B cell (primary cell): ENCODE measurements around the gene SLC35A3. TPM values are rescaled to one million over a fixed set of nuclear protein-coding genes. Genes with fewer than 3 reads are reported as not detected.

Experiments
- ATAC-seq: fragments of 200-7000 bp; cut with Tn5 transposase; one replicate; pipeline ENCODE4 v1.10.0; 2021; ENCODE audit warnings: low read depth, mild to moderate bottlenecking, moderate number of reproducible peaks, moderate library complexity
- CTCF ChIA-PET: fragments of 350-600 bp; sonication (Branson Sonifier 250); formaldehyde crosslinking; loops from one replicate; lab custom pipeline; 2021; ENCODE audit warnings: antibody characterized with exemption, inconsistent platforms; lab: Charles Lee
- POLR2A ChIA-PET: fragments of 350-600 bp; sonication (Branson Sonifier 250); formaldehyde crosslinking; loops from one replicate; lab custom pipeline; 2021; ENCODE audit warnings: antibody characterized with exemption; lab: Charles Lee
- DNase-seq: peaks from one replicate; pipeline ENCODE4 v3.0.0; 2013
- H2AFZ ChIP-seq: 2 replicates; pipeline ENCODE4 v1.6.1; 2012; ENCODE audit warnings: mild to moderate bottlenecking, low read depth, low read length; ENCODE audit not compliant: insufficient read depth, poor library complexity, severe bottlenecking
- H3K27ac ChIP-seq, 2 donors: 1 replicate in 1 of 2; 2 replicates in 1 of 2; pipeline ENCODE4 v1.5.1; 2012 to 2013; ENCODE audit warnings: low read length in 2 of 2, mild to moderate bottlenecking in 2 of 2, moderate library complexity in 1 of 2
- H3K27me3 ChIP-seq, 4 experiments: fragments of 200-600 bp in 1 of 4; sonication (generic) in 1 of 4; replicated peaks in 1 of 4; 1 replicate in 2 of 4; 2 replicates in 2 of 4; pipeline versions ENCODE4 v1.6.1 to v1.7.0; 2013 to 2016; ENCODE audit warnings: low read length in 3 of 4, mild to moderate bottlenecking in 2 of 4, mixed read lengths in 1 of 4, moderate library complexity in 1 of 4; ENCODE audit not compliant: insufficient read depth in 4 of 4, control insufficient read depth in 3 of 4; ENCODE audit errors: control extremely low read depth in 1 of 4
- H3K36me3 ChIP-seq, 2 experiments: replicated peaks in 1 of 2; 1 replicate in 1 of 2; 2 replicates in 1 of 2; pipeline versions ENCODE4 v1.6.1 to v1.7.1; 2013; ENCODE audit warnings: low read length in 1 of 2; ENCODE audit not compliant: insufficient read depth in 2 of 2, control insufficient read depth in 1 of 2; ENCODE audit errors: control extremely low read depth in 1 of 2, extremely low read depth in 1 of 2
- H3K4me1 ChIP-seq, 2 donors: fragments of 200-600 bp in 1 of 2; sonication (generic) in 1 of 2; 1 replicate in 1 of 2; 2 replicates in 1 of 2; pipeline versions ENCODE4 v1.5.1 to v1.6.1; 2013 to 2017; ENCODE audit warnings: low read length in 2 of 2; ENCODE audit not compliant: control insufficient read depth in 2 of 2, insufficient read depth in 2 of 2
- H3K4me2 ChIP-seq: replicated peaks from 2 replicates; pipeline ENCODE3; 2012; ENCODE audit warnings: mild to moderate bottlenecking, low read depth, low read length; ENCODE audit not compliant: poor library complexity, severe bottlenecking
- H3K4me3 ChIP-seq, 5 experiments: fragments of 200-600 bp in 1 of 5; sonication (generic) in 1 of 5; 1 replicate in 3 of 5; 2 replicates in 2 of 5; pipeline versions ENCODE4 v1.5.1 to v1.7.0; 2011 to 2016; ENCODE audit warnings: low read length in 4 of 5, mild to moderate bottlenecking in 4 of 5, low read depth in 2 of 5, control low read depth in 1 of 5, moderate library complexity in 1 of 5; ENCODE audit not compliant: insufficient read depth in 1 of 5; ENCODE audit errors: control extremely low read depth in 1 of 5, extremely low read depth in 1 of 5
- H3K79me2 ChIP-seq: fragments of 200-600 bp; sonication (generic); one replicate; pipeline ENCODE4 v1.6.0; 2016; ENCODE audit warnings: low read length; ENCODE audit not compliant: control insufficient read depth, insufficient read depth
- H3K9ac ChIP-seq: fragments of 200-600 bp; sonication (generic); 2 replicates; pipeline ENCODE4 v1.6.1; 2017; ENCODE audit warnings: mild to moderate bottlenecking, low read length, moderate library complexity
- H3K9me3 ChIP-seq, 3 donors: one replicate each; pipeline versions ENCODE4 v1.6.1 to v1.7.1; 2013; ENCODE audit warnings: low read length in 2 of 3; ENCODE audit not compliant: control insufficient read depth in 2 of 3, insufficient read depth in 1 of 3; ENCODE audit errors: control extremely low read depth in 1 of 3
- H4K20me1 ChIP-seq: 2 replicates; pipeline ENCODE4 v1.6.0; 2012; ENCODE audit warnings: mild to moderate bottlenecking, low read length; ENCODE audit not compliant: insufficient read depth, control insufficient read depth, poor library complexity, severe bottlenecking
- H3K27ac Mint-ChIP-seq: one replicate; pipeline ENCODE4 v1.8.0; 2021; ENCODE audit warnings: mixed read lengths
- H3K27me3 Mint-ChIP-seq: one replicate; pipeline ENCODE4 v1.8.0; 2021; ENCODE audit warnings: mixed read lengths
- H3K4me1 Mint-ChIP-seq: one replicate; pipeline ENCODE4 v1.8.0; 2021; ENCODE audit warnings: mixed read lengths
- H3K4me3 Mint-ChIP-seq: one replicate; pipeline ENCODE4 v1.8.0; 2021; ENCODE audit warnings: mixed read lengths
- H3K9me3 Mint-ChIP-seq: one replicate; pipeline ENCODE4 v1.8.0; 2022; ENCODE audit warnings: mixed read lengths; ENCODE audit not compliant: insufficient read depth
- CTCF ChIP-seq: fragments of 200-600 bp; IDR thresholded peaks from one replicate; pipeline ENCODE4 v1.8.0; 2022; ENCODE audit warnings: antibody characterized with exemption, mild to moderate bottlenecking
- EZH2 ChIP-seq: IDR thresholded peaks from 2 replicates; pipeline ENCODE4 v1.6.1; 2012; ENCODE audit warnings: borderline replicate concordance, low read depth, mild to moderate bottlenecking, moderate library complexity, low read length; ENCODE audit not compliant: insufficient read depth, poor library complexity, severe bottlenecking
- WGBS: methylation state at CpG from one replicate; pipeline ENCODE4 v1.1.5; 2013; ENCODE audit warnings: missing lambda C conversion rate; ENCODE audit not compliant: insufficient coverage; 5-methylcytosine and 5-hydroxymethylcytosine counted together
- intact Hi-C: fragments of 100-400 bp; cut with micrococcal nuclease; formaldehyde crosslinking; loops from one replicate; pipeline ENCODE4 v1.10.0; 2022
- polyA plus RNA-seq: library from polyadenylated mRNA; depleted of rRNA; stranded (reverse); fragments of >200 nt; gene quantifications from 2 replicates; pipeline ENCODE4 v1.2.3, GENCODE V29; 2012
- total RNA-seq, 2 donors: library from RNA; stranded (reverse); fragments of 120-200 nt in 1 of 2; gene quantifications; 1 replicate in 1 of 2; 2 replicates in 1 of 2; pipeline versions ENCODE4 v1.2.3 to v1.2.4, GENCODE V29; 2013 to 2022

Gene SLC35A3
- total and polyA plus RNA-seq, 2 donors (not counting 1 experiment from before 2014, with no cell fraction given): 10.7 to 30.2 TPM

- ATAC-seq (no peak), DNase-seq (no peak)
- peaks cover 0 to 4% (median 2%) of the 10 kb centered on the region in 3 donors for H3K9me3 ChIP-seq
- H3K27ac ChIP-seq: no peak overlapping the region
- intact Hi-C loops: no loop called here
- Mint-ChIP-seq H3K4me1 (no peaks in the 10 kb centered on the region), H3K27ac (no peak overlapping the region), H3K27me3 (peaks cover 7% of the 10 kb centered on the region), H3K4me3 (no peak overlapping the region), H3K9me3 (no peaks in the 10 kb centered on the region)
- no peak overlapping the region for H3K9ac ChIP-seq
- no peak overlapping the region for H3K4me3 ChIP-seq
- H3K4me1 ChIP-seq: no peaks in the 10 kb centered on the region
- no CpG with 5 or more reads among the region's 1 CpG for WGBS
- no peaks in the 10 kb centered on the region for H4K20me1 ChIP-seq
- POLR2A ChIA-PET: no interaction called here
- no peaks in the 10 kb centered on the region for H3K27me3 ChIP-seq
- CTCF ChIA-PET: no interaction called here
- no peaks in the 10 kb centered on the region for H3K36me3 ChIP-seq
- H3K4me2 ChIP-seq: no peak overlapping the region
- no peak overlapping the region for H2AFZ ChIP-seq
- H3K79me2 ChIP-seq: no peaks in the 10 kb centered on the region
- TF ChIP-seq CTCF (no peak), EZH2 (no peak)
These were observed 34.3 kb upstream of the SLC35A3 start for GRCh38 chr1:99935534-99935933.

- ChIA-PET POLR2A (no interaction called here), CTCF (interaction anchor here (0.7 kb wide), 1 partner anchor 72 kb away, joined by 6 read pairs; no protein-coding TSS in a partner anchor)
- intact Hi-C loops: no loop called here
- Mint-ChIP-seq H3K27me3 (peaks cover 7% of the 10 kb centered on the region), H3K4me3 (no peak overlapping the region), H3K4me1 (no peaks in the 10 kb centered on the region), H3K9me3 (no peaks in the 10 kb centered on the region), H3K27ac (no peak overlapping the region)
- Histone ChIP-seq H3K9ac (no peak overlapping the region), H3K4me1 (no peaks in the 10 kb centered on the region), H3K4me3 (no peak overlapping the region), H3K4me2 (no peak overlapping the region), H3K79me2 (no peaks in the 10 kb centered on the region), H3K36me3 (no peaks in the 10 kb centered on the region), H3K27me3 (no peaks in the 10 kb centered on the region), H3K9me3 (peaks cover 0 to 4% (median 2%) of the 10 kb centered on the region in 3 donors), H4K20me1 (no peaks in the 10 kb centered on the region), H2AFZ (no peak overlapping the region), H3K27ac (no peak overlapping the region)
- no peak for TF ChIP-seq EZH2
- WGBS: 96% methylated on average over 3 of the region's 3 CpGs
- DNase-seq (no peak), ATAC-seq (no peak)
These were observed 33.7 kb upstream of the SLC35A3 start for GRCh38 chr1:99936071-99936470.
